NCI-H345 (cell line): ENCODE results near the gene BMP15.

Experiments
- DNase-seq: peaks from one replicate; lab custom pipeline; 2025; lab: John Stamatoyannopoulos, UW

Gene BMP15

DNA sequence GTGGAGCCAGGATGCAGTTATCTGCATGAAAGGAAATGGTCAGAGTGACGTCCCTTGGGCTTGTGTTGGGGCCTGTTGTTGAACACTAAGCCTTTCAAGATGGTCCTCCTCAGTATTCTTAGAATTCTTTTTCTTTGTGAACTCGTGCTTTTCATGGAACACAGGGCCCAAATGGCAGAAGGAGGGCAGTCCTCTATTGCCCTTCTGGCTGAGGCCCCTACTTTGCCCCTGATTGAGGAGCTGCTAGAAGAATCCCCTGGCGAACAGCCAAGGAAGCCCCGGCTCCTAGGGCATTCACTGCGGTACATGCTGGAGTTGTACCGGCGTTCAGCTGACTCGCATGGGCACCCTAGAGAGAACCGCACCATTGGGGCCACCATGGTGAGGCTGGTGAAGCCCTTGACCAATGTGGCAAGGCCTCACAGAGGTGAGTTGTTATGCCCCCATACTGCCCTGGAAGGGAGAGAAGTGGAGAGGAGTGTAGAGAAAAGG is at the start of gene BMP15:
Gene BMP15 (plus strand): TSS at position 51 of the 492 bp plus-strand sequence. CDS start 49 bp downstream, at position 100.
- no peak for DNase-seq

DNA sequence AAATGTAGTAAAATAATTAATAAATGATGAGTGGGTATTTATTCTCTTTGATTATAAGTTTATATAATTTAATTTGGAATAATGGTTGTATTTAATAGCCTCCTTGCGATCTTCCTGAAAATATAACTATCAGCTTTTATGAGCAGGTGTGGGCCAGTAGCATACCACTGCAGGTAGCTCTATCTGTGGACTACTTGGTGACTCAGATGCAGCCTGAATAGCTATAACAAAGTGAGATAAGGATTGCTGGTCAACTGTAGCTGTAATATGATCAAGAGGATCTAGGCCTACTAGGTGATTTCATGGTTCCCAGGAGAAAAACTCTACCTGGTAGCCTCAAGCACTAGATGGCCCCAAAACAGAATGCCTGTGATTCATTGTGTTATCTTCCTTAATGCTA is 47.1 kb upstream of the BMP15 start:
- no peak for DNase-seq

DNA sequence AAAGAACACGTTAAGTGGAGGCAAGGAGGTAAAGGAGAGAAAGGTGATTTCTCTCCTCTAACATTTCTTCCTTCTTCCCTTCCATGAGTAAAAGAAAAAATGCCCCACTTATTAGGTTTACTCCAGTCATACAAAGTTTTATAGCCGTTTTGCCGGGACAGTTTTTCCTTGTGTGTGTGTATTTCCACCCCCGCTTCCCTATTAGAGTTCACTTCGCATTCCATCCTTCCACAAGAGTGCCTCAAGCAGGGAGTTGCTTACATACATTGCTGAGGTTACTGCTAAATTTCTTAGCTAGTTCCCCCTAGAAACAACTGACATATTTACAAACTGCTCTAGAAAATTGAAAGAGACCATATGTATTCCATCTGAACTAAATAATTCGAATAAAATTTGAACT is 45.2 kb upstream of the BMP15 start:
- DNase-seq: no peak

DNA sequence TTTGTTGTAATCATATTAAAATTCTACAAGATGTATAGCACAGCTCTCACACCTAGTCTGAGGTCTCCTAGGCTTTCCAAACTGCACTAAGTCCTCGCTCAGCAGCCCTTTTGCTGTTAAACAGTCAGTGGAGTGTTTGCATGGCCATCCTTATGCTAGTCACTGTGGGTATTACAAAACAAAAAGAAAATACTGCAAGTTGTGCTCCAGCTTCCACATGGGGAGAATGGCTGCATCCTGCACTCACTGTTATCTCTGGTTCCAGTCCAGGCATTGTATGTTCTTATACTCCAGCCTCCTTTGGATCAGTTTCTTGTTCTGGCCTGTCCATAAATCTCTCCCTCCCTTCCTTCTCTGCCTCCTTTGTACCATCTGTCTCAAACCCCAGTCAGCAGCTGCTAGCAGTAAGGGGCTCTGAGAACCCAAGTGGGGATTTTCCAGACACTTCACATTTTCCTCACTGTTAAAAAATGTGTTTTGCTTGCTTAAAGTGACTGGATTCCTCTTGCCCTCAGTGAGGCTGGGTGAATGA is 38.5 kb upstream of the BMP15 start:
- no peak for DNase-seq

- DNase-seq: no peak
These were observed 35.7 kb upstream of the BMP15 start for GRCh38 chrX:50874876-50875275.

DNA sequence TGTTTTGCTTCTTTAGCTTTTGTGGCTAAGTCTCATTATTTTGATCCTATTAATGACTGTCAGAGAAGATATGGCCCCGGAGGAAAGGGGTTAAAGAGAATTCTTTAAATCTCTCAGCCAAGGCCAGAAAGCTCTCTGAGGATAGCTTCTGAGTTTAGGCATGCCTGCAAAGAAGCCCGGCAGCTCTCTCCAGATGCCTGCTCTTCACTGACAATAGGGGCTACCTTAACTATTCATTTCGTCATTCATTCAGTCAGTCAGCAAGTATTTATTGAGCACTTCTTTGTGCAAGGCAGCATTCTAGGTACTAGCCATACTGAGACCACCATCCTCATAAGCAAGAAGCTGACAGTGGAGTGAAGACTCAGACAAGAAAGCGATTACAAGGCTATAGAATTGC is 34.0 kb upstream of the BMP15 start:
- no peak for DNase-seq

GRCh38 chrX:50877310-50877709 is 33.2 kb upstream of the BMP15 start:
- no peak for DNase-seq

GRCh38 chrX:50881028-50881427 is 29.5 kb upstream of the BMP15 start:
- no peak for DNase-seq

DNA sequence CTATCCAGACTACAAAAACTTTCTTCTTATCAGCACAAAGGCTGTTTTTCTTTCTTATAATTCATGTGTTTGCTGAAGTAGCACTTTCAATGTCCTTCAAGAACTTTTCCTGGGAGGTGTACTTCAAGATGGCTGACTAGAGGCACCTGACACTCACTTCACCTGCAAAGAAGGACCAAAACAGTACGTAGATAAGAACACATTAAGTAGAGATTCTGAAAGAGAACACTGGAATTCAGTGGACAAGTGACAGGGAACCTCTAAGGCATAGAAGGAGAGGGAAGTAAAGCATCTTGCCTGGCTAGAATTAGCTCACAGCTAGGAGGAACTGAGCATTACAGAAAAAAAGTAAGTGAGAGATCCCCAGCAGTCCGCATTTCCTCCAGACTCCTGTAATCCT is 21.7 kb upstream of the BMP15 start:
- no peak for DNase-seq

- no peak for DNase-seq
These were observed 21.0 kb upstream of the BMP15 start for GRCh38 chrX:50889582-50889981.

GRCh38 chrX:50893047-50893446 is 17.5 kb upstream of the BMP15 start:
- no peak for DNase-seq

GRCh38 chrX:50893466-50893865 is 17.1 kb upstream of the BMP15 start:
- DNase-seq: no peak

DNA sequence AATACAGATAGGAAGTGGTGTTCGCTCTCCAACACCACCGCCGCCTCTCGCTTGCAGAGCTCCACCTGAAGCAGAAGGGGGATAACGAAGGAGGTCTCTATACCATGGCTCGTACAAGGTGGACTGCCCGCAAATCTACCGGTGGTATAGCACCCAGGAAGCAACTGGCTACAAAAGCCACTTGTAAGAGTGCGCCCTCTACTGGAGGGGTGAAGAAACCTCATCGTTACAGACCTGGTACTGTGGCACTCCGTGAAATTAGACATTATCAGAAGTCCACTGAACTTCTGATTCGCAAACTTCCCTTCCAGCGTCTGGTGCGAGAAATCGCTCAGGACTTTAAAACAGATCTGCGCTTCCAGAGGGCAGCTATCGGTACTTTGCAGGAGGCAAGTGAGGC is 5.2 kb upstream of the BMP15 start:
- DNase-seq: no peak

- DNase-seq: no peak
These were observed 3.0 kb downstream of the BMP15 start for GRCh38 chrX:50913520-50913919.

- no peak for DNase-seq
These were observed 9.6 kb downstream of the BMP15 start for GRCh38 chrX:50920132-50920531.

DNA sequence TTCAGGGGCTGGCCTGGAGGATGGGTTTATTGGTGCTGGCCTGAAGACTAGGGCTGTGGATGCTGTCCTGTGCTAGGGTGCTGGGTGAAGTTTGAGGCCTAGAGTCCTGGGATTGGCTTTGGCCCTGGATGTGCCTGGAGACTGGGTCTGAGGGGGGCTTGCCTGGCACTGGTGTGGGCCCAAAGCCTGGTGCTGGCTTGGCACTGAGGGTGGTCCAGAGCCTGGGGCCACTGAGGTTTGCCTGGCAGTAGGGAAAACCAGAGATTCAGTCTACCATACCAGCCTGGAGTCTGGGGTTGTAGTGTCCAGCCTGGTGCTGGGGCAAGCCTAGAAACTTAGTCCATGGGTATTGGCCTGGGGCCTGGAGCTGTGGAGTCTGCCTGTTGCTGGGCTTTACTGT is 16.6 kb downstream of the BMP15 start:
- no peak for DNase-seq

DNA sequence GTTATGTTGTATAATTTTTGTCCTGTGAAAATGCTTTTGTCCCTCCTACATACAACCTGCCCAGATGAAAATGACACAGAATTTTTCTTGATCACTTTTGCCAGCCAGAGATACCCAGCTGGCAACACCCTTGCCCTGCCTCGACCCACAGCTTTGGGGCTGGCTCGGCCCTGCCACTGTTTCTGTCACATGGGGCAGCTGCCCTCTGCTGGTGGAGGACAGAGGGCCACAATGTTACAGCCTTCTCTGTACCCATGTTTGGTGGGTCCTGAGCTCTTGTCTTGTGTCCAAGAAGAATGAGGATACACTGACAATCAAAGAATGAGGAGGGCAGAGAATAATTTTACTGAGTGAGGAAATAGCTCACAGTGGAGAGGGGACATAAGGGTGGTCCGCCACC is 31.1 kb downstream of the BMP15 start:
- no peak for DNase-seq

- DNase-seq: no peak
These were observed 31.9 kb downstream of the BMP15 start for GRCh38 chrX:50942471-50942870.

GRCh38 chrX:50952406-50952805 is 41.9 kb downstream of the BMP15 start:
- no peak for DNase-seq

GRCh38 chrX:50953832-50954231 is 43.3 kb downstream of the BMP15 start:
- no peak for DNase-seq

- DNase-seq: no peak
These were observed 51.6 kb downstream of the BMP15 start for GRCh38 chrX:50962156-50962555.

GRCh38 chrX:50963842-50964241 is 53.3 kb downstream of the BMP15 start:
- no peak for DNase-seq
